Esophagus muscularis mucosa (tissue), 4 donors: ENCODE data around the gene BLCAP. TPM values are rescaled to one million over a fixed set of nuclear protein-coding genes. Genes with fewer than 3 reads are reported as not detected.

Experiments
- DNase-seq: peaks from one replicate; pipeline ENCODE4 v3.0.0-alpha.2; 2017; ENCODE audit errors: extremely low spot score
- H3K27ac ChIP-seq, 4 donors: fragments of 200-600 bp; sonication (generic); replicated peaks in 1 of 4; 1 replicate in 3 of 4; 2 replicates in 1 of 4; pipeline ENCODE4 v1.5.1; 2016 to 2019; ENCODE audit warnings: mild to moderate bottlenecking in 1 of 4
- H3K27me3 ChIP-seq, 4 donors: fragments of 200-600 bp; sonication (generic); one replicate each; pipeline versions ENCODE4 v1.5.1 to v1.6.0; 2016 to 2019
- H3K36me3 ChIP-seq, 4 donors: fragments of 200-600 bp; sonication (generic); one replicate each; pipeline ENCODE4 v1.5.1; 2016 to 2019
- H3K4me1 ChIP-seq, 4 donors: fragments of 200-600 bp; sonication (generic); one replicate each; pipeline ENCODE4 v1.5.1; 2016 to 2019
- H3K4me3 ChIP-seq, 4 donors: fragments of 200-600 bp; sonication (generic); 1 replicate in 2 of 4; 2 replicates in 2 of 4; pipeline ENCODE4 v1.5.1; 2016 to 2019; ENCODE audit warnings: mild to moderate bottlenecking in 4 of 4, moderate library complexity in 1 of 4
- H3K9me3 ChIP-seq, 4 donors: fragments of 200-600 bp; sonication (generic); 1 replicate in 3 of 4; 2 replicates in 1 of 4; pipeline ENCODE4 v1.5.1; 2016 to 2019
- EP300 ChIP-seq: sonication (generic); formaldehyde crosslinking; IDR thresholded peaks from one replicate; pipeline ENCODE4 v1.6.1; 2017; ENCODE audit warnings: antibody characterized with exemption
- POLR2A ChIP-seq: fragments of 450-650 bp; IDR thresholded peaks from one replicate; pipeline ENCODE4 v1.6.1; 2017; ENCODE audit warnings: antibody characterized with exemption, moderate library complexity, mild to moderate bottlenecking, low read depth
- POLR2AphosphoS5 ChIP-seq, 2 donors: sonication (generic); formaldehyde crosslinking; IDR thresholded peaks; one replicate each; pipeline ENCODE4 v1.6.1; 2017; ENCODE audit warnings: antibody characterized with exemption in 2 of 2
- WGBS: methylation state at CpG from one replicate; pipeline ENCODE4 v1.1.5; 2018; 5-methylcytosine and 5-hydroxymethylcytosine counted together
- intact Hi-C: fragments of 100-400 bp; cut with DNase I; formaldehyde crosslinking; loops from one replicate; pipeline ENCODE4 v1.15.1; 2023
- total RNA-seq, 4 donors: library from RNA; depleted of rRNA; stranded (reverse); fragments of >200 nt; gene quantifications; one replicate each; pipeline versions ENCODE4 v1.1.0 to v1.2.1, GENCODE V29; 2016
- TF ChIP-seq, protein P1 (sequence below), 3 experiments: fragments of 200-600 bp in 2 of 3; fragments of 450-650 bp in 1 of 3; sonication (generic) in 2 of 3; IDR thresholded peaks; one replicate each; pipeline ENCODE4 v1.5.1; 2017 to 2019; ENCODE audit warnings: antibody characterized with exemption in 3 of 3, mild to moderate bottlenecking in 2 of 3, moderate library complexity in 1 of 3

The BLCAP gene
- total RNA-seq, 4 donors from 2014 or later: 41.9 to 59.6 (median 50.9) TPM

DNA sequence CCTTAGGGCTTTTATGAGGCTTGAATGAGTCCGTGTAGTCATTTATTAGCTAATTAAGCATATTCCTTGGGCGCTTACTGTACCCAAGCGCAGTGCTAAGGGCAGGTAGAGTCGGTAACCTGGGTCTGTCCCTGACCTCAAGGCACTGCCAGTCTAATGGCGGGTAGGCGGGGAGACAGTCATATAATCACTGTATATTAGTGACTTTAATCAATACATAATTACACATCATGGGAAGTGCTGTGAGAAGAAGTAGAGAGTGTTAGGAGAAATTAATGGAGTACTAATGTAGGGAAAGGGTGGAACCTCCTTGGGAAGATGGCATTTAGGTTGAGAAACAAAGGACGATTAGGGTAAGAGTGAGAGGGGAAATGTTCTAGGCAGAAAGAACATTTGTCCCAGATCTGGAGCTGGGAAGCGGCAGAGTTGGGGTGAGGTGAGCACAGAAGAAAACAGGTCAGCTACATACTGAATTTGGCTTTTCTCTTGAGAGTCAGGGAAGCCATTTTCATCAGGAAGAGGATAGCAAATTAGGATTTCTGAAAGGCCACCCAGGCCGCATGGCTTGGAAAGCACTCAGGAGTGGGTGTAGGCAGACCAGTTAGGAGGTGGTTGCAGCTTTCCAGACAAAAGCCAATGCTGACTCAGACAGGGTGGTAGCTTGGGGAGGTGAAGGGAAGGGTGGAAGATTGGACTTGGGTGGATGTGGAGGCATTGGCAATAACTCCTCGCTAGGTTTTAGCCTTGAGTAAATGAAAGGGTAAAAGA, 954 bp upstream of the BLCAP start:
- H3K27ac ChIP-seq: peak overlapping the region; percentile 93 to 97 (median 94)
- DNase-seq: no peak

DNA sequence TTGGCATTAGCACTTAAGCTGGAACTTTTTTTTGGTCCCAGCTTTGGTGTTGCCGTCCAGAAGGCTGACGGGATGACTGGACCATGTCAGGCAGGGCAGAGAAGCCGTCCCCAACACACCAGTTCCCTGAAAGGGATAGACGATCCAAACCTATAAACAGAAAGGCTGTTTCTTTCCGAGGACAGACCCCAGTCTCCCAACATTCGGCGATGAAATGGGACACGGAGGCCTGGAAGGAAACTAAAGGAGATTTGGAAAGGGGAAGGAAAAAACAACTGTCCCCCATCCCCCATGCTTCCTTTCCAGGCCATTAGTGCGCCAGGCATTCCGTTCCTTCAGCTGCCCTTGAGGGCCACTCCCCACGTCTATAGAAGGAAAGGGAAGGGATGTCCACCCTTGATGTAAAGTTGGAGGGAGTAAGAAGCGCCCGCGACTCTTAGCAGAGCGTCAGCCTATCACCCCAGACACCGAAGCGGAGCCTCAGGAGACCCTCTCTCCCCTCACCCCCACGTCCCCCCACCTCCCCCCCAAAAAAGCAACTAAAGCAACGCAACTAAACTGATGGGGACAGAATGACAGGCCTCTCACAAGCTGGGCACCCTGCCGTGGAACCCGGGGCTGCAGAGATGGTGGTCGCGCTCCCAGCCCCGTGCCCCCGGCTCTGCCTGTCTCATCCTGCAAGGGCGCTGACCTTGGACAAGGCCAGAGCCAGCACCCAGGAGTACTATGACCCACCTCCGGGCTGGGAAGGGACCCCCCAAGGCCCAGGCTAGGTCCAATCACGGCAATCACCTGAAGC, 638 bp downstream of the BLCAP start:
- peaks cover 46 to 62% (median 52%) of the 10 kb centered on the region in 4 donors for H3K4me1 ChIP-seq
- H3K27me3 ChIP-seq: no peaks in the 10 kb centered on the region
- DNase-seq: no peak
- peak overlapping the region; percentile 93 to 97 (median 94) for H3K27ac ChIP-seq
- WGBS: 0% methylated on average over 15 of the region's 28 CpGs
- peaks cover 0 to 5% (median 0%) of the 10 kb centered on the region in 4 donors for H3K36me3 ChIP-seq
- intact Hi-C loops: loop anchor here (2.0 kb wide), 1 partner anchor 142 kb away; no protein-coding TSS in a partner anchor
- peak overlapping the region; percentile 85 to 100 (median 94) for H3K4me3 ChIP-seq
- TF ChIP-seq POLR2AphosphoS5 (IDR thresholded peaks at IDR 0.05): peak in 1 of 2 donors; percentile 43
- TF ChIP-seq POLR2A: no peak
- TF ChIP-seq, protein P1, sequence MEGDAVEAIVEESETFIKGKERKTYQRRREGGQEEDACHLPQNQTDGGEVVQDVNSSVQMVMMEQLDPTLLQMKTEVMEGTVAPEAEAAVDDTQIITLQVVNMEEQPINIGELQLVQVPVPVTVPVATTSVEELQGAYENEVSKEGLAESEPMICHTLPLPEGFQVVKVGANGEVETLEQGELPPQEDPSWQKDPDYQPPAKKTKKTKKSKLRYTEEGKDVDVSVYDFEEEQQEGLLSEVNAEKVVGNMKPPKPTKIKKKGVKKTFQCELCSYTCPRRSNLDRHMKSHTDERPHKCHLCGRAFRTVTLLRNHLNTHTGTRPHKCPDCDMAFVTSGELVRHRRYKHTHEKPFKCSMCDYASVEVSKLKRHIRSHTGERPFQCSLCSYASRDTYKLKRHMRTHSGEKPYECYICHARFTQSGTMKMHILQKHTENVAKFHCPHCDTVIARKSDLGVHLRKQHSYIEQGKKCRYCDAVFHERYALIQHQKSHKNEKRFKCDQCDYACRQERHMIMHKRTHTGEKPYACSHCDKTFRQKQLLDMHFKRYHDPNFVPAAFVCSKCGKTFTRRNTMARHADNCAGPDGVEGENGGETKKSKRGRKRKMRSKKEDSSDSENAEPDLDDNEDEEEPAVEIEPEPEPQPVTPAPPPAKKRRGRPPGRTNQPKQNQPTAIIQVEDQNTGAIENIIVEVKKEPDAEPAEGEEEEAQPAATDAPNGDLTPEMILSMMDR (IDR thresholded peaks at IDR 0.05): no peak
- no peaks in the 10 kb centered on the region for H3K9me3 ChIP-seq

More for the DNA sequence above, 954 bp upstream of the BLCAP start:
- Histone ChIP-seq H3K4me1 (peaks cover 35 to 46% (median 36%) of the 10 kb centered on the region in 4 donors), H3K27me3 (no peaks in the 10 kb centered on the region), H3K36me3 (no peaks in the 10 kb centered on the region), H3K4me3 (peak overlapping the region; percentile 85 to 100 (median 94)), H3K9me3 (no peaks in the 10 kb centered on the region)
- intact Hi-C loops: no loop called here
- 48% methylated on average over 10 of the region's 10 CpGs for WGBS
- TF ChIP-seq EP300: no peak
- no peak for TF ChIP-seq POLR2A
- TF ChIP-seq POLR2AphosphoS5 (IDR thresholded peaks at IDR 0.05): no peak

DNA sequence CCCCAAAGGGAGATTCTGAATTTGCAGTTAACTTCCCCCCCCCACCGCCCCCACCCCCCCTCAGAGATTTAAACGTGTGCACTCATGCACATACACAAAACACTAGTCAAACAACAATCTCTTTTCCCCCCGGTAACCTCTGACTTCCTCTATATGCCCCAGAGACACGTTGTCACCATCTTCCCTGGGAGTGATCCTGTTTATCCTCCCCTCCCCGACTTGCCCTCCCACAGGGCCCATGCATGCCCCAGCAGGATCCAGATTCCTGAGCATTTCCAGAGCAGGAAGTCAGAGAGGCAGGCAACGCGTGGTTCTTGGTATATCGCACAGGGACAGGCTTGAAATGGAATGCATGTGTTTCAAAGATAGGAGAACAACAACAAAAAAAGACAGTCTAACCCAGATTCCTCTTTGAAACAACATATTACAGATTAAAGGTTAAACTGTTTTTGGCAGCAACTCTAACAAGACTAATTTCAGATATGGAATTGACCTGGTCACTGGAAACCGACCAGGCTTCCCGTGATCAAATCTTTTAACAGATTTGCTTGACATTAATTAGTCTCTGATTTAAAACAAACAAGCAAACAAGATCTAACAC, 1.3 kb downstream of the BLCAP start:
- DNase-seq: no peak
- Histone ChIP-seq H3K4me3 (peak overlapping the region; percentile 85 to 100 (median 94)), H3K27me3 (no peaks in the 10 kb centered on the region), H3K36me3 (peaks cover 0 to 5% (median 0%) of the 10 kb centered on the region in 4 donors), H3K9me3 (no peaks in the 10 kb centered on the region), H3K27ac (peak overlapping the region; percentile 93 to 97 (median 94)), H3K4me1 (peaks cover 50 to 69% (median 59%) of the 10 kb centered on the region in 4 donors)
- intact Hi-C loops: loop anchor here (2.0 kb wide), 1 partner anchor 142 kb away; no protein-coding TSS in a partner anchor
- TF ChIP-seq POLR2AphosphoS5 (IDR thresholded peaks at IDR 0.05): peak; percentile 38 to 41
- TF ChIP-seq EP300: no peak
- no peak for TF ChIP-seq POLR2A
- 1% methylated on average over 10 of the region's 10 CpGs for WGBS

DNA sequence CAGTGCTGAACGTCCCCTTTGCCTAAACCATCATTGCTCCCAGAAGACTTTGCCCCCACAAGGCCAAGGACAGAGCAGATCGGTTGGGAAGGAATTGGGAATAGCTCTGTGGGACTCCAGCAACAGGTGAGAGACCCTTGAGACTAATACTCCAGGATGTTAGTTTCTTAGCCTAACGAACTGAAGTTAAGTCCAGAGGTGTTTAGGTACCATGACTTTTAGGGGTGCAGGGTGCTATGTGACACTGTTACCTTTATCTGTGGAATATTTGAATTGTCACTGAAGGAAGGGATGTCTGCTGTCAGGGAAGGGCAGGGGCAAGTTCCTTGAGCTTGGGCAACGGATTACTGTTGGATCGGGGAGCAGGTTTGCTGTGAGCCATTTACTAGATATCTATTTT, 1.9 kb downstream of the BLCAP start:
- intact Hi-C loops: loop anchor here (2.0 kb wide), 1 partner anchor 141 kb away; no protein-coding TSS in a partner anchor
- Histone ChIP-seq H3K27ac (peak overlapping the region; percentile 93 to 97 (median 94)), H3K4me1 (peaks cover 50 to 74% (median 65%) of the 10 kb centered on the region in 4 donors), H3K4me3 (peak overlapping the region; percentile 85 to 100 (median 94)), H3K27me3 (no peaks in the 10 kb centered on the region), H3K9me3 (no peaks in the 10 kb centered on the region), H3K36me3 (peaks cover 0 to 5% (median 0%) of the 10 kb centered on the region in 4 donors)
- whole genome bisulfite sequencing: 49% methylated on average over 5 of the region's 5 CpGs
- TF ChIP-seq POLR2AphosphoS5 (IDR thresholded peaks at IDR 0.05) (no peak), POLR2A (no peak), EP300 (no peak)
- TF ChIP-seq, protein P1 (IDR thresholded peaks at IDR 0.05): no peak
- no peak for DNase-seq

DNA sequence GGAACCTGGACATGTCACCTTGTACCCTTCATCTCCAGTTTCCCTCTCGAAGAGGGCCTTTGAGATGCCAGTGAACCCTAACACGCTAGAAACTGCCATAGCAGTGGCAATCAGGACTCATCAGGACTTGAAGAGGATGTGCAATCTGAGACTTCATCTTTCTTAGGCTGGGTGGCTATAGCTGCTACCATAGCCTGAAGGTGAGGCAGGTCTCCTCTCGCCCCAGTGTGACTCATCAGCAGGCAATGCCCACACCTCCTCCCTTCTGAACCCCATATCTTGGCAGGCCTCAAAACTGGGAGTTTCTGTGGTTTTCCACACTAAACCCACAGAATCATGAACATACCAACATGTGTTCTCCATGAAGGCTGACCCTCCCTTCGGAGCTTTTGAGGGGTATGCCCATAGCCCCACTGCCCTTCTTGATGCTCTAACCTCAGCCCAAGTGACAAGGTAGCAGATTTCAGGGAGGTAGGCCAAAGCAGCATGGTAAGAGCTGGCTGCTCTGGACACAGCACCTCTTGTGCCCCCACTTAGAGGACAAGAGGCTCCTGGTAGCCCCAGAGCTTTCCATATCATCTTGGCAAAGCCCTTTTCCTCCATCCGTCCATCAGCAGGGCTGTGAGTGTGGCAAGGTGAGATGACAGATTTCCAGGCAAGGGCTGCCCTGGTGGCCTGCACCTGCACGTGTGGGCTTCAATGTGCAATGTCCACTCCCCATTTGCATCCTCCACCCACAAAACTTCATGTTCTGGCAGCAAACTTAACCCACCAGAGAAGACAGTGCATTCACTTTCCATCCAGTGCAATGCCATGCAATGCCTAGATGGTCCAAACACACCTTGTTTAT, 2.6 kb downstream of the BLCAP start:
- intact Hi-C loops: no loop called here
- TF ChIP-seq EP300 (no peak), POLR2A (no peak), POLR2AphosphoS5 (IDR thresholded peaks at IDR 0.05) (no peak)
- TF ChIP-seq, protein P1 (IDR thresholded peaks at IDR 0.05): no peak
- WGBS: 59% methylated on average over 6 of the region's 6 CpGs
- H3K27me3 ChIP-seq: no peaks in the 10 kb centered on the region
- peaks cover 0 to 5% (median 0%) of the 10 kb centered on the region in 4 donors for H3K36me3 ChIP-seq
- no peak for DNase-seq
- peak overlapping the region; percentile 31 to 97 (median 72) for H3K27ac ChIP-seq
- H3K4me1 ChIP-seq: peaks cover 55 to 82% (median 72%) of the 10 kb centered on the region in 4 donors
- H3K9me3 ChIP-seq: no peaks in the 10 kb centered on the region
- peak overlapping the region in 2 of 4 donors; percentile 85 to 100 for H3K4me3 ChIP-seq
